NCI-H748 (cell line): ENCODE data around the gene FOXD4L3.
"Not testable (repeated sequence)": the region's sequence is repeated elsewhere in the genome, so short reads cannot be mapped to it uniquely, and the experiment has no call there.

Experiments
- DNase-seq: peaks from one replicate; lab custom pipeline; 2025; ENCODE audit not compliant: unreplicated experiment; lab: John Stamatoyannopoulos, UW

Gene FOXD4L3

GRCh38 chr9:68343992-68344391 is 41.3 kb downstream of the FOXD4L3 start:
- not testable (repeated sequence) for DNase-seq

- DNase-seq = not testable (repeated sequence)
Measured at GRCh38 chr9:68351689-68352088, 49.0 kb downstream of the FOXD4L3 start.
